ENCODE data around the gene SYT15.
"Not testable (repeated sequence)": the region's sequence is repeated elsewhere in the genome, so short reads cannot be mapped to it uniquely, and the experiment has no call there.

DNA sequence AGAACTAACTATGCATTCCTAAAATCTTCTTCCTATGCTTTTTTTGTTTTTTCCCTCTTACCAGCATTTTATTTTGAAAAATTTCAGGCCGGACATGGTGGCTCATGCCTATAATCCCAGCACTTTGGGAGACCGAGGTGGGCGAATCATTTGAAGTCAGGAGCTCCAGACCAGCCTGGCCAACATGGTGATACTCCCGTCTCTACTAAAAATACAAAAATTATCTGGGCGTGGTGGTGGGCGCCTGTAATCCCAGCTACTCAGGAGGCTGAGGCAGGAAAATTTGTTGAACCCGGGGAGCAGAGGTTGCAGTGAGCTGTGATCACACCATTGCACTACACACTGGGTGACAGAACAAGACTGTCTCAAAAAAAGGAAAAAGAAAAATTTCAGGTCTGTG, 49.2 kb upstream of the SYT15 start:
- TF ChIP-seq, protein P1, sequence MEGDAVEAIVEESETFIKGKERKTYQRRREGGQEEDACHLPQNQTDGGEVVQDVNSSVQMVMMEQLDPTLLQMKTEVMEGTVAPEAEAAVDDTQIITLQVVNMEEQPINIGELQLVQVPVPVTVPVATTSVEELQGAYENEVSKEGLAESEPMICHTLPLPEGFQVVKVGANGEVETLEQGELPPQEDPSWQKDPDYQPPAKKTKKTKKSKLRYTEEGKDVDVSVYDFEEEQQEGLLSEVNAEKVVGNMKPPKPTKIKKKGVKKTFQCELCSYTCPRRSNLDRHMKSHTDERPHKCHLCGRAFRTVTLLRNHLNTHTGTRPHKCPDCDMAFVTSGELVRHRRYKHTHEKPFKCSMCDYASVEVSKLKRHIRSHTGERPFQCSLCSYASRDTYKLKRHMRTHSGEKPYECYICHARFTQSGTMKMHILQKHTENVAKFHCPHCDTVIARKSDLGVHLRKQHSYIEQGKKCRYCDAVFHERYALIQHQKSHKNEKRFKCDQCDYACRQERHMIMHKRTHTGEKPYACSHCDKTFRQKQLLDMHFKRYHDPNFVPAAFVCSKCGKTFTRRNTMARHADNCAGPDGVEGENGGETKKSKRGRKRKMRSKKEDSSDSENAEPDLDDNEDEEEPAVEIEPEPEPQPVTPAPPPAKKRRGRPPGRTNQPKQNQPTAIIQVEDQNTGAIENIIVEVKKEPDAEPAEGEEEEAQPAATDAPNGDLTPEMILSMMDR (IDR thresholded peaks at IDR 0.05): not testable (repeated sequence)
- TF ChIP-seq POLR2A (IDR thresholded peaks at IDR 0.05): not testable (repeated sequence)
